CD4-positive, CD25-positive, alpha-beta regulatory T cell (primary cell): ENCODE data around the gene PLSCR5. TPM values are rescaled to one million over a fixed set of nuclear protein-coding genes. Genes with fewer than 3 reads are reported as not detected.

Experiments used
- ATAC-seq, 2 donors: fragments of 150-1000 bp; cut with Tn5 transposase; one replicate each; pipeline ENCODE4 v1.10.0; 2021; ENCODE audit warnings: low read depth in 2 of 2, moderate number of reproducible peaks in 2 of 2, moderate library complexity in 1 of 2
- DNase-seq, 3 donors: peaks; one replicate each; pipeline versions ENCODE4 v3.0.0 to v3.0.0-alpha.2; 2012 to 2022; ENCODE audit warnings: mixed read lengths in 1 of 3
- H3K27ac ChIP-seq: one replicate; pipeline ENCODE4 v1.7.0; 2013; ENCODE audit warnings: mild to moderate bottlenecking, low read length; ENCODE audit not compliant: insufficient read depth, poor library complexity, severe bottlenecking
- H3K27me3 ChIP-seq: one replicate; pipeline ENCODE4 v1.7.0; 2013; ENCODE audit warnings: low read length; ENCODE audit not compliant: control insufficient read depth, insufficient read depth
- H3K36me3 ChIP-seq: one replicate; pipeline ENCODE4 v1.7.0; 2013; ENCODE audit warnings: mild to moderate bottlenecking, low read length, moderate library complexity; ENCODE audit not compliant: control insufficient read depth, insufficient read depth
- H3K4me1 ChIP-seq: 2 replicates; pipeline ENCODE4 v1.7.0; 2013; ENCODE audit warnings: mild to moderate bottlenecking, low read length; ENCODE audit not compliant: insufficient read depth, control insufficient read depth, poor library complexity, severe bottlenecking
- H3K4me3 ChIP-seq: one replicate; pipeline ENCODE4 v1.7.0; 2013; ENCODE audit warnings: low read depth, mild to moderate bottlenecking, low read length, moderate library complexity
- H3K9me3 ChIP-seq, 2 experiments: 1 replicate in 1 of 2; 2 replicates in 1 of 2; pipeline ENCODE4 v1.7.0; 2013; ENCODE audit warnings: low read length in 2 of 2, mild to moderate bottlenecking in 1 of 2, moderate library complexity in 1 of 2; ENCODE audit not compliant: control insufficient read depth in 2 of 2
- H3K27ac Mint-ChIP-seq, 3 donors: one replicate each; pipeline ENCODE4 v1.8.0; 2020 to 2022; ENCODE audit warnings: mild to moderate bottlenecking in 3 of 3, mixed read lengths in 3 of 3, moderate library complexity in 2 of 3
- H3K27me3 Mint-ChIP-seq: one replicate; pipeline ENCODE4 v1.8.0; 2022; ENCODE audit warnings: mild to moderate bottlenecking, mixed read lengths
- H3K36me3 Mint-ChIP-seq: one replicate; pipeline ENCODE4 v1.8.0; 2020; ENCODE audit warnings: mixed read lengths
- H3K4me1 Mint-ChIP-seq, 4 donors: one replicate each; pipeline ENCODE4 v1.8.0; 2020 to 2022; ENCODE audit warnings: mixed read lengths in 4 of 4, mild to moderate bottlenecking in 1 of 4
- H3K4me3 Mint-ChIP-seq, 4 donors: one replicate each; pipeline ENCODE4 v1.8.0; 2020 to 2022; ENCODE audit warnings: mild to moderate bottlenecking in 4 of 4, mixed read lengths in 4 of 4, moderate library complexity in 3 of 4
- H3K9me3 Mint-ChIP-seq, 7 donors: one replicate each; pipeline ENCODE4 v1.8.0; 2020 to 2022; ENCODE audit warnings: mixed read lengths in 7 of 7, mild to moderate bottlenecking in 3 of 7, moderate library complexity in 2 of 7
- polyA plus RNA-seq, 4 donors: library from polyadenylated mRNA; unstranded; fragments of 300-500 nt; fragmentation: Illumina TruSeq; gene quantifications; one replicate each; pipeline ENCODE4 v1.2.3, GENCODE V29; 2021
- total RNA-seq: library from RNA; stranded (reverse); gene quantifications from one replicate; pipeline ENCODE4 v1.2.3, GENCODE V29; 2022

PLSCR5 gene
- total and polyA plus RNA-seq, 5 donors from 2014 or later = not detected

DNA sequence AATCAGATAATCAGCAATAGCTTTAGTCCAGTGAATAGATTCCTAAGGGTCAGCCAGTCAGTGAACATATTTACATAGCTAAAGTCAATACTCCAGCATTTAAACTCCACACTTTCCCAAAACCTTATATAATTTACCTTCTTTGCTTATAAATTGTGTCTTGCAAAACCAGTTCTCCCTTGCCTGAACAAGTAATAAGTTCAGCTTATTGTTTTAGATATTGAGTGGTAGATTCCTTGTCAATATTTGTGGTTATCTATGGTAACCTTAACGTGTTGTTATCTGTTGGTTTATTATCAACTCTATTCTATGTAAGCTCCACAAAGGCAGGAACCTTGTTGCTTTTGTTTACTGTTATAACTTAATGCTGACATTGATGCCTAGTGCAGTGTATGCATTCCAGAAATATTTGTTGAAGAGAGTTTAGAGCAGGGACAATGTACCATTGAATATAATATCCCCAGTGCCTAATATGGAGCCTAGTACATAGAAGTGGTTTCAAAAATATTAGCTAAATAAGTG is 24.0 kb downstream of the PLSCR5 start:
- Histone ChIP-seq H3K27ac (no peak overlapping the region), H3K36me3 (no peaks in the 10 kb centered on the region), H3K9me3 (no peaks in the 10 kb centered on the region), H3K4me3 (no peak overlapping the region), H3K27me3 (no peaks in the 10 kb centered on the region), H3K4me1 (no peaks in the 10 kb centered on the region)
- H3K4me1 Mint-ChIP-seq = no peaks in the 10 kb centered on the region
- H3K27me3 Mint-ChIP-seq = peaks cover 5% of the 10 kb centered on the region
- ATAC-seq (no peak), DNase-seq (no peak)
- H3K9me3 Mint-ChIP-seq = peaks cover 0 to 4% (median 0%) of the 10 kb centered on the region in 7 donors
- H3K36me3 Mint-ChIP-seq = no peaks in the 10 kb centered on the region
- H3K27ac Mint-ChIP-seq = no peak overlapping the region
- H3K4me3 Mint-ChIP-seq = no peak overlapping the region

DNA sequence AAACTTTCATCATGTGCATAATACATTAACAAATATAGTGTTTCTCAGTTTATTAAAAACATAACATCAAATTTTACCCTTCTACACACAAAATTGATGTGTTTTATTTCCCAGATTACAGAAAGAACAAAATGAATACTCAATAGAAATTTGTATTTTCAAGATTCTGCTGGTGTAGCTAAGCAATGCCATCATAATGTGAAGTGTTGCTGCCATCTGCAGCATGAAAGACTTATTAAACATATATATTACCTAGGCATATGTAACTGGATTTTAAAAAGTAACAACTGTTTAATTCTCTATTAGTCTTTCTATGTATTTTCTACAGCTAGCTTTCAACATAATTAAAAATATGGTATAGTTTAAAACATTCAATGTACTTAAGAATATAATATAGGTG is 27.5 kb downstream of the PLSCR5 start:
- H3K4me1 Mint-ChIP-seq = no peaks in the 10 kb centered on the region
- DNase-seq (peak in 2 of 3 donors; percentile 34 to 57), ATAC-seq (no peak)
- no peaks in the 10 kb centered on the region for H3K36me3 Mint-ChIP-seq
- H3K27me3 Mint-ChIP-seq = peaks cover 8% of the 10 kb centered on the region
- H3K4me3 ChIP-seq = no peak overlapping the region
- H3K4me3 Mint-ChIP-seq = no peak overlapping the region
- H3K27me3 ChIP-seq = no peaks in the 10 kb centered on the region
- no peaks in the 10 kb centered on the region for H3K36me3 ChIP-seq
- H3K9me3 ChIP-seq = no peaks in the 10 kb centered on the region
- H3K27ac Mint-ChIP-seq = no peak overlapping the region
- H3K9me3 Mint-ChIP-seq = peaks cover 0 to under 1% (median 0%) of the 10 kb centered on the region in 7 donors
- no peaks in the 10 kb centered on the region for H3K4me1 ChIP-seq
- no peak overlapping the region for H3K27ac ChIP-seq

DNA sequence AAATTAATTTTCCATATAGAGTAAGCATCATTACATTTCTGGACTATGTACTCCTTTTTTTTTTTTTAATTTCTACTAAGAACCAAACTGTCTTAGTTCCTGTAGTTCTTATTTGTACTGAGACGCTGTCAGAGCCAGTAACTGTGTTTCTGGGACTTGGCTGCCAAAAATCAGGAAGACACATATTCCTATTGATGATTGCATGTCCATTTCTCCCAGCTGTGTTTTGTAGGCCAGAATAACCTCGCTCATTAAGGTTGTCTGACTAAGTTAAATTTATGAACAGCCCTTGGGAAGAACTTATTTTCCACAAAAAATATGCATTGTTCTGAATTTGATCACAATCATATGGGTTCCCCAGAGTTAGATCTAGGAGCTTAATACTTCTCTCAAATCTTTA is 29.5 kb downstream of the PLSCR5 start:
- H3K27ac ChIP-seq = no peak overlapping the region
- Mint-ChIP-seq H3K9me3 (no peaks in the 10 kb centered on the region), H3K27me3 (peaks cover 8% of the 10 kb centered on the region), H3K27ac (no peak overlapping the region), H3K4me1 (no peaks in the 10 kb centered on the region), H3K4me3 (no peak overlapping the region), H3K36me3 (no peaks in the 10 kb centered on the region)
- H3K4me3 ChIP-seq = no peak overlapping the region
- H3K4me1 ChIP-seq = no peaks in the 10 kb centered on the region
- H3K9me3 ChIP-seq = no peaks in the 10 kb centered on the region
- H3K27me3 ChIP-seq = no peaks in the 10 kb centered on the region
- no peak for ATAC-seq
- H3K36me3 ChIP-seq = no peaks in the 10 kb centered on the region
- no peak for DNase-seq

DNA sequence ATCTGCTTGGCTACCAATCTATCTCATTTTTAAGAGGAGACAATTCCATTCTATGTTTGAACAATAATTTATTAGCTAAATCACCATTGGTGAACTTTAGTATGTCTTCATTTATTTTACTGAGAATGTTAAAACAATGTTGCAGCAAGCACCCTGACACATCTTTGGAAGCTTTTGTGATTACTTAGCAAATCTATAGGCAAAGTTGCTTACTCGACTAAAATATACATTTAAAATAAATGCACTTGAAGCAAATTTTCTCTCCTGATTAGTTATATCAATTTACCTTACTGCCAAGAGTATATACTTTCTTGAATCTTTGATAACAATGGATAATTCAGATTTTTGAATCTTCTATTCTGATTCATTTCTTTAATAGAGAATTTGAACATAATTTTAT is 31.0 kb downstream of the PLSCR5 start:
- H3K27me3 ChIP-seq = no peaks in the 10 kb centered on the region
- no peaks in the 10 kb centered on the region for H3K9me3 ChIP-seq
- no peaks in the 10 kb centered on the region for H3K9me3 Mint-ChIP-seq
- H3K36me3 ChIP-seq = no peaks in the 10 kb centered on the region
- H3K27ac Mint-ChIP-seq = no peak overlapping the region
- no peak overlapping the region for H3K27ac ChIP-seq
- no peaks in the 10 kb centered on the region for H3K4me1 Mint-ChIP-seq
- no peak overlapping the region for H3K4me3 ChIP-seq
- peaks cover 6% of the 10 kb centered on the region for H3K27me3 Mint-ChIP-seq
- DNase-seq (no peak), ATAC-seq (no peak)
- H3K36me3 Mint-ChIP-seq = no peaks in the 10 kb centered on the region
- no peak overlapping the region for H3K4me3 Mint-ChIP-seq
- H3K4me1 ChIP-seq = no peaks in the 10 kb centered on the region

DNA sequence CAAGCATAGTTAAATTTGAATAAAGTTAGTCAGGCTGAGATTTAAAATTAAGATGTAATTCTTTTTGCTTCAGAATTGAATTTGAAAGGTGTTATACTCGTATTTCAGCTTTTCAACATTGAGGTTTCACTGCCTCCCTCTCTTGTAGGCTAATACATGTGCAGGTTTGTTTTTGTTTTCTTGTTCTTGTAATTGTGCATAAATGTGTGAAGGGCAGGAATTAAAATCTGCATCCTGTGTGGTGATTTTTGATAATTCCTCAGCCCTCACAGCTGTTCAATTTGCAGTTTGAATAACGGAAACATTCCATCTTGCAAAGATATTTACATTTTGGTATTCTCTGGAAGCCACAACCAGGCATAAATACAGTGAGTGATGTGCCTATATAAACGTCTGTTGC is 35.8 kb downstream of the PLSCR5 start:
- no peaks in the 10 kb centered on the region for H3K9me3 ChIP-seq
- H3K4me1 ChIP-seq = no peaks in the 10 kb centered on the region
- H3K27ac ChIP-seq = no peak overlapping the region
- no peaks in the 10 kb centered on the region for H3K27me3 ChIP-seq
- H3K4me1 Mint-ChIP-seq = no peaks in the 10 kb centered on the region
- H3K9me3 Mint-ChIP-seq = peaks cover 0 to 2% (median 0%) of the 10 kb centered on the region in 7 donors
- H3K4me3 ChIP-seq = no peak overlapping the region
- DNase-seq (no peak), ATAC-seq (no peak)
- H3K27me3 Mint-ChIP-seq = peaks cover 5% of the 10 kb centered on the region
- no peak overlapping the region for H3K4me3 Mint-ChIP-seq
- H3K36me3 ChIP-seq = no peaks in the 10 kb centered on the region
- H3K27ac Mint-ChIP-seq = no peak overlapping the region
- H3K36me3 Mint-ChIP-seq = no peaks in the 10 kb centered on the region

DNA sequence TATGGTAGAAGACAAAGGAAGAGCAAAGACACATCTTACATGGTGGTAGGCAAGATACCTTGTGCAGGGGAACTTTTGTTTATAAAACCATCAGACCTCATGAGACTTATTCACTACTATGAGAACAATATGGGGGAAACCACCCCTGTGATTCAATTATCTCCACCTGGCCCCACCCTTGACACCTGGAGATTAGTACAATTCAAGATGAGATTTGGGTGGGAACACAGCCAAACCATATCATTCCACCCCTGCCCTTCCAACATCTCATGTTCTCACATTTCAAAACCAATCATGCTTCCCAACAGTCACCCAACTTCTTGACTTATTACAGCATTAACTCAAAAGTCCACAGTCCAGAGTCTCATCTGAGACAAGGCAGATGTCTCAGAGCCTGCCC is 39.0 kb downstream of the PLSCR5 start:
- H3K4me1 Mint-ChIP-seq = no peaks in the 10 kb centered on the region
- no peaks in the 10 kb centered on the region for H3K36me3 Mint-ChIP-seq
- H3K4me1 ChIP-seq = no peaks in the 10 kb centered on the region
- H3K4me3 ChIP-seq = no peak overlapping the region
- no peaks in the 10 kb centered on the region for H3K27me3 ChIP-seq
- H3K9me3 Mint-ChIP-seq = peaks cover 0 to 2% (median 0%) of the 10 kb centered on the region in 7 donors
- H3K27ac ChIP-seq = no peak overlapping the region
- no peak overlapping the region for H3K4me3 Mint-ChIP-seq
- no peaks in the 10 kb centered on the region for H3K36me3 ChIP-seq
- DNase-seq (no peak), ATAC-seq (no peak)
- H3K9me3 ChIP-seq = no peaks in the 10 kb centered on the region
- peaks cover 12% of the 10 kb centered on the region for H3K27me3 Mint-ChIP-seq
- H3K27ac Mint-ChIP-seq = peak overlapping the region in 1 of 3 donors; percentile 43

DNA sequence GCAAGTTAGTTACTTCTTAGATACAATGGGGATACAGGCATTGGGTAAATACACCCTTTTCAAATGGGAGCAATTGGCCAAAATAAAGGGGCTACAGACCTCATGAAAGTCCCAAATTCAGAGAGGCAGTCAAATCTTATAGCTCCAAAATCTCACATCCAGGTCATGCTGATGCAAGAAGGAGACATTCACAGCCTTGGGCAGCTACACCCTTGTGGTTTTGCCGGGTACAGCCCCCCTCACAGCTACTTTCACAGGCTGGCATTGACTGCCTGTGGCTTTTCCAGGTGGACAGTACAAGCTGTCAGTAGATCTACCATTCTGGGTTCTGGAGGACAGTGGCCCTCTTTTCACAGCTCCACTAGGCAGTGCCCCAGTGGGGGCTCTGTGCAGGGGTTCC is 43.3 kb downstream of the PLSCR5 start:
- ATAC-seq (no peak), DNase-seq (no peak)
- Histone ChIP-seq H3K27me3 (peaks cover 2% of the 10 kb centered on the region), H3K4me3 (no peak overlapping the region), H3K9me3 (no peaks in the 10 kb centered on the region), H3K27ac (no peak overlapping the region), H3K36me3 (no peaks in the 10 kb centered on the region), H3K4me1 (no peaks in the 10 kb centered on the region)
- Mint-ChIP-seq H3K4me1 (no peaks in the 10 kb centered on the region), H3K4me3 (no peak overlapping the region), H3K27me3 (peaks cover 9% of the 10 kb centered on the region), H3K27ac (no peak overlapping the region), H3K9me3 (peaks cover 0 to 2% (median 0%) of the 10 kb centered on the region in 7 donors), H3K36me3 (no peaks in the 10 kb centered on the region)

DNA sequence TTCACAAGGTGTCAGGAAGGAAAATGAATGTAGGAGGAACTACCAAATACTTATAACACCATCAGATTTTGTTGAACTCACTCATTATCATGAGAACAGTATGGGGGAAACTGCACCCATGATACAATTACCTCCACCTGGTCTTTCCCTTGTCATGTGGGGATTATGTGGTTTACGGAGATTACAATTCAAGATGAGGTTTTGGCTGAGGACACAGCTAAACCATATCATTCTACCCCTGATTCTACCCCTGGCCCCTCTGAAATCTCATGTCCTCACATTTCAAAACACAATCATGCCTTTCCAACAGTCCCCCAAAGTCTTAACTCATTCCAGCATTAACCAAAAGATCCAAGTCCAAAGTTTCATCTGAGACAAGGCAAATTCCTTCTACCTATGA is 43.7 kb downstream of the PLSCR5 start:
- H3K4me3 Mint-ChIP-seq = no peak overlapping the region

More for the DNA sequence above, 43.7 kb downstream of the PLSCR5 start:
- H3K36me3 Mint-ChIP-seq = no peaks in the 10 kb centered on the region
- peaks cover 2% of the 10 kb centered on the region for H3K27me3 ChIP-seq
- H3K36me3 ChIP-seq = no peaks in the 10 kb centered on the region
- no peak overlapping the region for H3K27ac ChIP-seq
- no peaks in the 10 kb centered on the region for H3K4me1 Mint-ChIP-seq
- H3K27ac Mint-ChIP-seq = no peak overlapping the region
- DNase-seq = no peak
- H3K9me3 ChIP-seq = no peaks in the 10 kb centered on the region
- no peak overlapping the region for H3K4me3 ChIP-seq
- peaks cover 9% of the 10 kb centered on the region for H3K27me3 Mint-ChIP-seq
- H3K9me3 Mint-ChIP-seq = peaks cover 0 to 2% (median 0%) of the 10 kb centered on the region in 7 donors
- ATAC-seq = no peak
- no peaks in the 10 kb centered on the region for H3K4me1 ChIP-seq
